Stimulated activated CD4-positive, alpha-beta T cell treated with anti-CD3 and anti-CD28 coated beads, Interleukin-1b, Interleukin-23, amount 100 ng/mL, for 1 hour (primary cell): ENCODE data around the gene DCP1B.

Source experiments
- DNase-seq, 2 donors: peaks; one replicate each; pipeline ENCODE4 v3.0.0-alpha.2; 2020; ENCODE audit warnings: low read depth in 2 of 2

The DCP1B gene

GRCh38 chr12:1935242-1935641 lies 69.0 kb downstream of the DCP1B start:
- DNase-seq, result no peak

GRCh38 chr12:1934831-1935230 lies 69.4 kb downstream of the DCP1B start:
- DNase-seq, result no peak

- DNase-seq, result no peak
Observed at GRCh38 chr12:1934068-1934467, 70.2 kb downstream of the DCP1B start.

GRCh38 chr12:1933342-1934051 lies 70.8 kb downstream of the DCP1B start:
- no peak for DNase-seq

GRCh38 chr12:1932264-1932777 lies 71.9 kb downstream of the DCP1B start:
- no peak for DNase-seq

- DNase-seq, result no peak
Observed at GRCh38 chr12:1931642-1932041, 72.6 kb downstream of the DCP1B start.

- no peak for DNase-seq
Observed at GRCh38 chr12:1930803-1931597, 73.3 kb downstream of the DCP1B start.

GRCh38 chr12:1929985-1930802 lies 74.1 kb downstream of the DCP1B start:
- no peak for DNase-seq

- DNase-seq, result no peak
Observed at GRCh38 chr12:1929241-1929984, 74.8 kb downstream of the DCP1B start.

- no peak for DNase-seq
Observed at GRCh38 chr12:1928439-1929121, 75.7 kb downstream of the DCP1B start.

- DNase-seq, result no peak
Observed at GRCh38 chr12:1927751-1928351, 76.4 kb downstream of the DCP1B start.

- no peak for DNase-seq
Observed at GRCh38 chr12:1927051-1927680, 77.1 kb downstream of the DCP1B start.

- no peak for DNase-seq
Observed at GRCh38 chr12:1926251-1926657, 78.0 kb downstream of the DCP1B start.

- DNase-seq, result no peak
Observed at GRCh38 chr12:1925684-1926006, 78.6 kb downstream of the DCP1B start.

GRCh38 chr12:1924996-1925683 lies 79.1 kb downstream of the DCP1B start:
- DNase-seq, result no peak

- no peak for DNase-seq
Observed at GRCh38 chr12:1922985-1923384, 81.3 kb downstream of the DCP1B start.

- no peak for DNase-seq
Observed at GRCh38 chr12:1922075-1922709, 82.1 kb downstream of the DCP1B start.

- DNase-seq, result no peak
Observed at GRCh38 chr12:1920971-1921370, 83.3 kb downstream of the DCP1B start.

- DNase-seq, result no peak
Observed at GRCh38 chr12:1920436-1920835, 83.8 kb downstream of the DCP1B start.
